HEK293T (cell line): ENCODE measurements around the gene SH2D3C.

Experiments
- CTCF ChIA-PET: fragments of 350-600 bp; formaldehyde crosslinking; extraction: SDS; loops from one replicate; lab custom pipeline; 2021; ENCODE audit warnings: antibody characterized with exemption, inconsistent platforms; lab: Yijun Ruan, JAX
- POLR2A ChIA-PET: fragments of 350-600 bp; formaldehyde crosslinking; extraction: SDS; loops from one replicate; lab custom pipeline; 2020; ENCODE audit warnings: antibody characterized with exemption, inconsistent platforms; lab: Yijun Ruan, JAX
- DNase-seq: peaks from one replicate; pipeline ENCODE4 v3.0.0; 2012; ENCODE audit warnings: mixed read lengths; ENCODE audit errors: extremely low spot score
- ARNT ChIP-seq: fragments of 450-650 bp; IDR thresholded peaks from 2 replicates; pipeline ENCODE4 v1.6.1; 2017; ENCODE audit warnings: mild to moderate bottlenecking
- BHLHE40 ChIP-seq: fragments of 450-650 bp; IDR thresholded peaks from 2 replicates; pipeline ENCODE4 v1.6.1; 2016; ENCODE audit warnings: mild to moderate bottlenecking, moderate library complexity, borderline replicate concordance
- CTBP1 ChIP-seq: fragments of 450-650 bp; IDR thresholded peaks from 2 replicates; pipeline ENCODE4 v1.6.1; 2016; ENCODE audit warnings: borderline replicate concordance
- ELF4 ChIP-seq: fragments of 450-650 bp; IDR thresholded peaks from 2 replicates; pipeline ENCODE4 v1.6.1; 2017; ENCODE audit warnings: antibody characterized with exemption
- FOXA1 ChIP-seq: fragments of 450-650 bp; IDR thresholded peaks from 2 replicates; pipeline ENCODE4 v1.6.1; 2016; ENCODE audit warnings: mild to moderate bottlenecking
- FOXK2 ChIP-seq: fragments of 450-650 bp; IDR thresholded peaks from 2 replicates; pipeline ENCODE4 v1.6.1; 2016; ENCODE audit warnings: mild to moderate bottlenecking
- FOXM1 ChIP-seq: fragments of 450-650 bp; IDR thresholded peaks from 2 replicates; pipeline ENCODE4 v1.6.1; 2017; ENCODE audit warnings: mild to moderate bottlenecking, borderline replicate concordance
- HDGF ChIP-seq: fragments of 450-650 bp; IDR thresholded peaks from 2 replicates; pipeline ENCODE4 v1.6.1; 2017; ENCODE audit warnings: antibody characterized with exemption, borderline replicate concordance
- L3MBTL2 ChIP-seq: fragments of 450-650 bp; conservative IDR thresholded peaks from 2 replicates; pipeline ENCODE4 v1.6.1; 2016; ENCODE audit warnings: mild to moderate bottlenecking
- LEF1 ChIP-seq: fragments of 450-650 bp; IDR thresholded peaks from 2 replicates; pipeline ENCODE4 v1.6.1; 2017; ENCODE audit warnings: mild to moderate bottlenecking, borderline replicate concordance
- NFRKB ChIP-seq: fragments of 450-650 bp; IDR thresholded peaks from 2 replicates; pipeline ENCODE4 v1.6.1; 2016; ENCODE audit warnings: mild to moderate bottlenecking, moderate library complexity
- SP1 ChIP-seq: fragments of 450-650 bp; IDR thresholded peaks from 2 replicates; pipeline ENCODE4 v1.6.1; 2017
- SUZ12 ChIP-seq: fragments of 450-650 bp; IDR thresholded peaks from 2 replicates; pipeline ENCODE4 v1.6.1; 2016; ENCODE audit warnings: mild to moderate bottlenecking
- TARDBP ChIP-seq: fragments of 450-650 bp; IDR thresholded peaks from 2 replicates; pipeline ENCODE4 v1.6.1; 2016
- ZNF384 ChIP-seq: fragments of 450-650 bp; IDR thresholded peaks from 2 replicates; pipeline ENCODE4 v1.6.1; 2016
- TF ChIP-seq, protein P1 (sequence below): fragments of 450-650 bp; IDR thresholded peaks from 2 replicates; pipeline ENCODE4 v1.6.1; 2016

SH2D3C gene

DNA sequence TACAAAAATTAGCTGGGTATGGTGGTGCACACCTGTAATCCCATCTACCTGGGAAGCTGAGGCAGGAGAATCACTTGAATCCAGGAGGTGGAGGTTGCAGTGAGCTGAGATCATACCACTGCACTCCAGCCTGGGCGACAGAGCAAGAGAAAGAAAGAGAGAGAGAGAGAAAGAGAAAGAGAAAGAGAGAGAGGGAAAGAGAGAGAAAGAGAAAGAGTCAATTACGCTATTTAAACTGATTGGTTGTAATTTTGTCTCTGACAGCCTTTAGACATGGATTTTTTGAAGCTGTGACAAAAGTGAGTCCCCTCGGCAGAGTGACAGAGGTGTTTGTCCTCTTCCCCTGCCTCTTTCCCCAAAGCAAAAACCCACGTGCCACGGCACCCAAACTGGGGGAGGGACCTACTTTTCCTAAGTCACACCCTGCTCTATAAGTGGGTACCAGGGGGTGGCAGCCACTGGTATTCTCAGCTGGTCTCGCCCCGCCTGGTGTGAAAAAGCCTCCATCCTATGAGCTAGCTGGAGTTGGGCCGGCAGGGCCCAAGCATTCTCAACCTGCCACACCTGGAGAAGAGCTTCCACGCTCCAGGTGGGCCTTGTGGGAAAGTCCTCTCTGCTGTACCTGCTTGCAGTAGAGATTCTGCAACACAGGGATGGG, 75.0 kb downstream of the SH2D3C start:
- DNase-seq: no peak
- CTCF ChIA-PET: no interaction called here
- TF ChIP-seq, protein P1, sequence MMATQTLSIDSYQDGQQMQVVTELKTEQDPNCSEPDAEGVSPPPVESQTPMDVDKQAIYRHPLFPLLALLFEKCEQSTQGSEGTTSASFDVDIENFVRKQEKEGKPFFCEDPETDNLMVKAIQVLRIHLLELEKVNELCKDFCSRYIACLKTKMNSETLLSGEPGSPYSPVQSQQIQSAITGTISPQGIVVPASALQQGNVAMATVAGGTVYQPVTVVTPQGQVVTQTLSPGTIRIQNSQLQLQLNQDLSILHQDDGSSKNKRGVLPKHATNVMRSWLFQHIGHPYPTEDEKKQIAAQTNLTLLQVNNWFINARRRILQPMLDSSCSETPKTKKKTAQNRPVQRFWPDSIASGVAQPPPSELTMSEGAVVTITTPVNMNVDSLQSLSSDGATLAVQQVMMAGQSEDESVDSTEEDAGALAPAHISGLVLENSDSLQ: no peak
- no peak for TF ChIP-seq SP1
- no peak for TF ChIP-seq SUZ12
- TF ChIP-seq TARDBP: no peak
- TF ChIP-seq BHLHE40: no peak
- TF ChIP-seq FOXA1: no peak
- TF ChIP-seq L3MBTL2: no peak
- POLR2A ChIA-PET: interaction anchor here (1.0 to 1.4 kb wide), 2 partner anchors 12 to 20 kb away, joined by 3 read pairs; partner anchors contain the start of genes PTRH1 and TTC16

DNA sequence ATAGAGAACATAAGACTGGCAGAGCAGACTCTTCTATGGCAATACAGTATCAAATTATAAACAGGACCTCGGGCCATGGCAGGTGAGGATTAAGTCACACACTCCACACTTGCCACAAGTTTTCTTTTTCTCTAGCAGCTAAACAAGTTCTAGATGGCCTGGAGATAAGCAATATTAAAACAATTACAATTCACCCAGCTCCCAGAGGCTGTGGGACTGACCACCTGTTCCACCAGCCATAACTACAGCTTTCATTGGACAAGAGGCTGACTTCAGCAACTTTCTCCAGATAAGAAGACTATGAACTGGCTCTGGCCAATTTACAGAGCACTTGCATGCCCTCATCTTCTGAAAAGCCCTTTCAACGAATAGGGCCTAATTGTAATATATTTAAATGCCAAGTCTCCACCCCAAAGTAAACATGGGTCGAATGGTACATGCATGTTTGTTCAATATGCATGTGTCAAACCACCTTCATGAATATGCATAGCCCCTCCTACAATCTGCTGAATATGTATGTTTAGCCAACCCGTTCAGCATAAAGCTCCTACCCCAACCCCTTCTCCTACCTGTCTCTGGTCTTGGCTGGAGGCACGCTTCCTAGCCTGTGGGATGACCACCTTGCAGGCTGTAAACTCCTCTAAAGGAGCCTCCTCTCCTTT, 77.7 kb downstream of the SH2D3C start:
- POLR2A ChIA-PET: no interaction called here

DNA sequence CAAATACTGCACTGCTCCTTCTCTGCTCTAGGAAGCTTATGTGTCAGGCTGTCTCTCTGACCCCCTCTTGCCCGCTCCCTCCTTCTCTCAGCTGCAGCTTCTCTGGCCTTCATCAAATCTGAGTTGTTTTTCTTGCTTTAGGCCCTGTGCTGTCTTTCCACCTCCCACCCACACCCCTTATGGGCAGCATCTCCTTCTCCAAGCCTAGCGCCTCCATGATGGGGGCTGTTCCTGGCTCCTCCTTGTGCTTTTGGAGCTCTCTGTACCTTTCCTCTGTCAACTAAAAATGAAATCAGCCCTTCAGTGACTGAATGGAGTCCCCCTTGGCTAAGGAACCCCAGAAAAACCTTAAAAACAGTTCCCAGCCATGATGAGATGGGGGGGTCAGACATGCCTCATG, 78.3 kb downstream of the SH2D3C start:
- DNase-seq: no peak
- POLR2A ChIA-PET: no interaction called here
- CTCF ChIA-PET: no interaction called here
- TF ChIP-seq, protein P1: no peak
- no peak for TF ChIP-seq L3MBTL2
- no peak for TF ChIP-seq ARNT
- no peak for TF ChIP-seq CTBP1
- TF ChIP-seq ELF4: no peak
- TF ChIP-seq SUZ12: no peak
- no peak for TF ChIP-seq HDGF
- no peak for TF ChIP-seq SP1
- no peak for TF ChIP-seq FOXK2
- TF ChIP-seq NFRKB: no peak
- no peak for TF ChIP-seq ZNF384
- no peak for TF ChIP-seq FOXA1
- TF ChIP-seq FOXM1: no peak
- TF ChIP-seq BHLHE40: no peak

More for the DNA sequence above, 77.7 kb downstream of the SH2D3C start:
- no peak for DNase-seq
- TF ChIP-seq HDGF (no peak), L3MBTL2 (no peak), FOXA1 (no peak), BHLHE40 (no peak), CTBP1 (no peak), LEF1 (no peak), ELF4 (no peak), NFRKB (no peak), FOXM1 (no peak), SP1 (no peak), ARNT (no peak), FOXK2 (no peak), TARDBP (no peak), SUZ12 (no peak), ZNF384 (no peak)
- TF ChIP-seq, protein P1: no peak
- CTCF ChIA-PET: no interaction called here

DNA sequence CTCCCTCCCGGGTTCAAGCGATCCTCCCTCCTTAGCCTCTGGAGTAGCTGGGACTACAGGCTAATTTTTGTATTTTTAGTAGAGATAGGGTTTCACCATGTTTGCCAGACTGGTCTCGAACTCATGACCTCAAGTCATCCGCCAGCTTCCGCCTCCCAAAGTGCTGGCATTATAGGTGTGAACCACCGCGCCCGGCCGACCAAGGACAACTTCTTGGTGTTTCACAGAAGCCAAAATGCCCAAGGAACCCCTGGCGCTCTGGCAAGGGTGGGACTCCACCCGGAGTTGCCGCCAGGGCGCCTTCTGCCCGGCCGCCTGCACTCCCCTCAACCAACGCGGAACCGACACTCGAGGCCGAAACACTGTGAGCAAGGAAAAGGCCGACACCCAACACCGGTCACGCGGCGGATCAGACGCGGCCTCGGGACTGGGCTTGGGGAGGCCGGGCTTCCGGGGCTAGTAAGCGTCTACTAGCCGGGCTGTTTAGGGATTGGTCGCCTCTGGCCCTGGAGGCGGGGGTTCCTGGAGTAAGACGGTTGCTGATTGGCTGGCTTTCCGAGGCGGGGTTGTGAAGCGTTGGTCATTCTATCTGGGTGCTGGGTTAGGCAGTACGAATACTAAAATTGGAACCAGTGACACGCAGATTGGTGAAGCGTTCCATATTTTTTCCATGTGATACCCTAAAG, 79.3 kb downstream of the SH2D3C start:
- POLR2A ChIA-PET: no interaction called here
- peak; percentile 48 for DNase-seq
- CTCF ChIA-PET: no interaction called here

DNA sequence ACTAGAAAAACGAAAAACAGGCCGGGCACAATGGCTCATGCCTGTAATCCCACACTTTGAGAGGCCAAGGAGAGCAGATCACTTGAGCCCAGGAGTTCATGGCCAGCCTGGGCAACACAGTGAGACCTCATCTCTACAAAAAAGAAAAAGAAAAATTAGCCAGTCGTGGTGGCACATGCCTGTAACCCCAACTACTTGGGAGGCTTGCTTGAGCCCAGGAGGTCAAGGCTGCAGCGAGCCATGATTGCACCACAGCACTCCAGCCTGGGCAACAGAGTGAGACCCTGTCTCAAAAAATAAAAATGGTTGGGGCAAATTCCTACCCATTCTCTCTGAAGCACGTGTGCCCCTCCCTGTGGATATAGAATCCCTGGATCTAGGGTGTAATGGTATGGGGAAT, 80.1 kb downstream of the SH2D3C start:
- TF ChIP-seq NFRKB (no peak), LEF1 (no peak), FOXM1 (no peak), ARNT (no peak), ELF4 (no peak), SUZ12 (no peak), L3MBTL2 (no peak), TARDBP (no peak), SP1 (no peak), BHLHE40 (no peak), ZNF384 (no peak)

More for the DNA sequence above, 79.3 kb downstream of the SH2D3C start:
- TF ChIP-seq ELF4 (no peak), FOXM1 (no peak)

DNA sequence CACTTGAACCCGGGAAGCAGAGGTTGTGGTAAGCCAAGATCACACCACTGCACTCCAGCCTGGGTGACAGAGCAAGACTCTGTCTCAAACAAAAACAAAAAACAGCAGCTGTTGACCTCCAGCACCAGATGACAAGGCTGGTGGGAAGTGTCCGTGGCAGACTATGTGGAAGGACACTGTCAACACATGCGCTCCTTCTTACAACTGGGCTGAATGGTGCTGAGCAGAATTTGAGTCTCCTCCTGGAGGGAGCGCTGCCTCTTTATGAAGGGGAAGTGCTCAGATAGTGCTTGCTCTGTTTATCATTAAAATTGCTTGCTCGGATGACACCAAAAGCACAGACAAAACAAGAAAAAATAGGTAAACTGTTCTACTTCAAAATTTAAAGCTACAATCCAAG, 80.9 kb downstream of the SH2D3C start:
- CTCF ChIA-PET: interaction anchor here (0.6 kb wide), 1 partner anchor 33 kb away, joined by 5 read pairs; no protein-coding TSS in a partner anchor
- no peak for DNase-seq

More for the DNA sequence above, 80.1 kb downstream of the SH2D3C start:
- ChIA-PET POLR2A (no interaction called here), CTCF (no interaction called here)
- no peak for DNase-seq

More for the DNA sequence above, 80.9 kb downstream of the SH2D3C start:
- TF ChIP-seq NFRKB: no peak
- TF ChIP-seq CTBP1: no peak
- no peak for TF ChIP-seq ZNF384
- no peak for TF ChIP-seq ELF4
- TF ChIP-seq, protein P1: no peak
- no peak for TF ChIP-seq SP1
- TF ChIP-seq FOXM1: no peak
- TF ChIP-seq LEF1: no peak
- no peak for TF ChIP-seq FOXA1
- TF ChIP-seq FOXK2: no peak
- no peak for TF ChIP-seq BHLHE40
- TF ChIP-seq ARNT: no peak
- TF ChIP-seq L3MBTL2: no peak
- POLR2A ChIA-PET: no interaction called here
